ENCODE data around the gene TNFAIP8L1. TPM values are rescaled to one million over a fixed set of nuclear protein-coding genes. Genes with fewer than 3 reads are reported as not detected.

The TNFAIP8L1 gene
- total and polyA plus RNA-seq, 2 donors from 2014 or later, result 11.5 to 16.0 TPM

GRCh38 chr19:4598712-4599111 lies 40.6 kb upstream of the TNFAIP8L1 start:
- no peak overlapping the region for H3K9ac ChIP-seq (ENCODE audit: low read length in 3 of 3)
- no peaks in the 10 kb centered on the region for H3K9me3 ChIP-seq (ENCODE audit: control insufficient read depth in 2 of 3, insufficient read depth in 1 of 3, low read length in 3 of 3)
- peaks cover 4% of the 10 kb centered on the region for H3K27me3 ChIP-seq (ENCODE audit: control insufficient read depth, insufficient read depth, low read length)
- no peaks in the 10 kb centered on the region for H3K36me3 ChIP-seq (ENCODE audit: control insufficient read depth in 2 of 3, insufficient read depth in 3 of 3, low read length in 3 of 3)
- TF ChIP-seq CTCF (IDR thresholded peaks at IDR 0.05; ENCODE audit: borderline replicate concordance, extremely low read depth, insufficient read depth), result no peak
- FAIRE-seq, result no peak
- no peaks in the 10 kb centered on the region for H3K4me1 ChIP-seq (ENCODE audit: control insufficient read depth in 2 of 3, insufficient read depth in 2 of 3, low read depth in 1 of 3, low read length in 3 of 3)
- DNase-seq, result peak in 2 of 5 donors; percentile 64 to 73
- H3K27ac ChIP-seq (ENCODE audit: low read depth in 2 of 2, low read length in 2 of 2), result no peak overlapping the region
- intact Hi-C loops (cut with DNase I), result no loop called here
- H3K4me3 ChIP-seq (ENCODE audit: low read length in 3 of 3), result no peak overlapping the region

- Histone ChIP-seq H3K9me3 (ENCODE audit: control insufficient read depth in 2 of 3, insufficient read depth in 1 of 3, low read length in 3 of 3) (no peaks in the 10 kb centered on the region), H3K27me3 (ENCODE audit: control insufficient read depth, insufficient read depth, low read length) (peaks cover 4% of the 10 kb centered on the region), H3K9ac (ENCODE audit: low read length in 3 of 3) (no peak overlapping the region), H3K36me3 (ENCODE audit: control insufficient read depth in 2 of 3, insufficient read depth in 3 of 3, low read length in 3 of 3) (no peaks in the 10 kb centered on the region), H3K27ac (ENCODE audit: low read depth in 2 of 2, low read length in 2 of 2) (no peak overlapping the region), H3K4me1 (ENCODE audit: control insufficient read depth in 2 of 3, insufficient read depth in 2 of 3, low read depth in 1 of 3, low read length in 3 of 3) (no peaks in the 10 kb centered on the region), H3K4me3 (ENCODE audit: low read length in 3 of 3) (no peak overlapping the region)
- FAIRE-seq (no peak), DNase-seq (no peak)
- intact Hi-C loops (cut with DNase I), result no loop called here
- TF ChIP-seq CTCF (IDR thresholded peaks at IDR 0.05; ENCODE audit: borderline replicate concordance, extremely low read depth, insufficient read depth), result no peak
Measured at GRCh38 chr19:4600082-4600481, 39.2 kb upstream of the TNFAIP8L1 start.

GRCh38 chr19:4600893-4601292 lies 38.4 kb upstream of the TNFAIP8L1 start:
- DNase-seq, result no peak
- Histone ChIP-seq H3K36me3 (ENCODE audit: control insufficient read depth in 2 of 3, insufficient read depth in 3 of 3, low read length in 3 of 3) (no peaks in the 10 kb centered on the region), H3K9me3 (ENCODE audit: control insufficient read depth in 2 of 3, insufficient read depth in 1 of 3, low read length in 3 of 3) (no peaks in the 10 kb centered on the region), H3K4me1 (ENCODE audit: control insufficient read depth in 2 of 3, insufficient read depth in 2 of 3, low read depth in 1 of 3, low read length in 3 of 3) (no peaks in the 10 kb centered on the region), H3K4me3 (ENCODE audit: low read length in 3 of 3) (no peak overlapping the region), H3K9ac (ENCODE audit: low read length in 3 of 3) (no peak overlapping the region), H3K27me3 (ENCODE audit: control insufficient read depth, insufficient read depth, low read length) (peaks cover 4% of the 10 kb centered on the region), H3K27ac (ENCODE audit: low read depth in 2 of 2, low read length in 2 of 2) (no peak overlapping the region)
- intact Hi-C loops (cut with DNase I), result no loop called here
- TF ChIP-seq CTCF (IDR thresholded peaks at IDR 0.05; ENCODE audit: borderline replicate concordance, extremely low read depth, insufficient read depth), result no peak
- no peak for FAIRE-seq

- H3K4me3 ChIP-seq (ENCODE audit: low read length in 3 of 3), result no peak overlapping the region
- no peak overlapping the region for H3K27ac ChIP-seq (ENCODE audit: low read depth in 2 of 2, low read length in 2 of 2)
- no peak for TF ChIP-seq CTCF (IDR thresholded peaks at IDR 0.05; ENCODE audit: borderline replicate concordance, extremely low read depth, insufficient read depth)
- no peaks in the 10 kb centered on the region for H3K36me3 ChIP-seq (ENCODE audit: control insufficient read depth in 2 of 3, insufficient read depth in 3 of 3, low read length in 3 of 3)
- FAIRE-seq (no peak), DNase-seq (no peak)
- H3K9ac ChIP-seq (ENCODE audit: low read length in 3 of 3), result no peak overlapping the region
- no peaks in the 10 kb centered on the region for H3K9me3 ChIP-seq (ENCODE audit: control insufficient read depth in 2 of 3, insufficient read depth in 1 of 3, low read length in 3 of 3)
- intact Hi-C loops (cut with DNase I), result no loop called here
- peaks cover 2% of the 10 kb centered on the region for H3K27me3 ChIP-seq (ENCODE audit: control insufficient read depth, insufficient read depth, low read length)
- peaks cover 0 to 5% (median 0%) of the 10 kb centered on the region in 3 donors for H3K4me1 ChIP-seq (ENCODE audit: control insufficient read depth in 2 of 3, insufficient read depth in 2 of 3, low read depth in 1 of 3, low read length in 3 of 3)
Measured at GRCh38 chr19:4602173-4602788, 37.0 kb upstream of the TNFAIP8L1 start.

All from kidney (tissue), 14 donors.